Mammary epithelial cell (primary cell): ENCODE measurements around the gene UBAC2.

Experiments used
- EZH2 ChIP-seq: IDR thresholded peaks from 2 replicates; pipeline ENCODE4 v1.6.1; 2012; ENCODE audit warnings: low read length, inconsistent platforms, borderline replicate concordance
- TF ChIP-seq, protein P1 (sequence below), 2 donors: IDR thresholded peaks in 1 of 2; conservative IDR thresholded peaks in 1 of 2; 2 replicates each; pipeline ENCODE4 v1.5.1; 2011 to 2012; ENCODE audit warnings: inconsistent platforms in 2 of 2, low read length in 2 of 2, mild to moderate bottlenecking in 2 of 2, control low read depth in 1 of 2, low read depth in 1 of 2; ENCODE audit not compliant: insufficient read depth in 1 of 2; ENCODE audit errors: extremely low read depth in 1 of 2

- TF ChIP-seq, protein P1, sequence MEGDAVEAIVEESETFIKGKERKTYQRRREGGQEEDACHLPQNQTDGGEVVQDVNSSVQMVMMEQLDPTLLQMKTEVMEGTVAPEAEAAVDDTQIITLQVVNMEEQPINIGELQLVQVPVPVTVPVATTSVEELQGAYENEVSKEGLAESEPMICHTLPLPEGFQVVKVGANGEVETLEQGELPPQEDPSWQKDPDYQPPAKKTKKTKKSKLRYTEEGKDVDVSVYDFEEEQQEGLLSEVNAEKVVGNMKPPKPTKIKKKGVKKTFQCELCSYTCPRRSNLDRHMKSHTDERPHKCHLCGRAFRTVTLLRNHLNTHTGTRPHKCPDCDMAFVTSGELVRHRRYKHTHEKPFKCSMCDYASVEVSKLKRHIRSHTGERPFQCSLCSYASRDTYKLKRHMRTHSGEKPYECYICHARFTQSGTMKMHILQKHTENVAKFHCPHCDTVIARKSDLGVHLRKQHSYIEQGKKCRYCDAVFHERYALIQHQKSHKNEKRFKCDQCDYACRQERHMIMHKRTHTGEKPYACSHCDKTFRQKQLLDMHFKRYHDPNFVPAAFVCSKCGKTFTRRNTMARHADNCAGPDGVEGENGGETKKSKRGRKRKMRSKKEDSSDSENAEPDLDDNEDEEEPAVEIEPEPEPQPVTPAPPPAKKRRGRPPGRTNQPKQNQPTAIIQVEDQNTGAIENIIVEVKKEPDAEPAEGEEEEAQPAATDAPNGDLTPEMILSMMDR (conservative IDR thresholded peaks at IDR 0.05 in 1 of 2, IDR thresholded peaks at IDR 0.05 in 1 of 2; ENCODE audit: extremely low read depth in 1 of 2, insufficient read depth in 1 of 2, low read depth in 1 of 2, low read length in 2 of 2): no peak
- TF ChIP-seq EZH2: no peak
These were observed 147.3 kb downstream of the UBAC2 start for GRCh38 chr13:99347911-99348451.
